GM12878 (cell line): Measurements from ENCODE around the gene PRX. TPM values are rescaled to one million over a fixed set of nuclear protein-coding genes. Genes with fewer than 3 reads are reported as not detected.
A peak's percentile ranks its signal among the peaks of the same experiment; 100 is the strongest.
"Not testable (repeated sequence)": the region's sequence is repeated elsewhere in the genome, so short reads cannot be mapped to it uniquely, and the experiment has no call there.

ENCODE experiments used
- ATAC-seq: fragments of 200-7000 bp; cut with Tn5 transposase; 3 replicates; pipeline ENCODE4 v1.9.1; 2020; ENCODE audit warnings: mild to moderate bottlenecking, moderate library complexity
- BruUV-seq: library from RNA; stranded (reverse); fragments of 400-500 nt; replicated peaks from 2 replicates; lab custom pipeline; 2021; lab: Mats Ljungman, UMichigan
- CTCF ChIA-PET: fragments of 300-600 bp; sonication (Branson Sonifier 250); formaldehyde crosslinking; extraction: SDS; loops from one replicate; lab custom pipeline; 2021; ENCODE audit warnings: inconsistent platforms; lab: Yijun Ruan, JAX
- POLR2A ChIA-PET: fragments of 350-600 bp; formaldehyde crosslinking; extraction: SDS; loops from one replicate; lab custom pipeline; 2021; ENCODE audit warnings: inconsistent platforms; lab: Charles Lee
- RAD21 ChIA-PET: fragments of 300-600 bp; sonication (Branson Sonifier 250); formaldehyde crosslinking; loops from one replicate; lab custom pipeline; 2023; ENCODE audit warnings: antibody characterized with exemption; ENCODE audit not compliant: unreplicated experiment; lab: Charles Lee
- SMC1A ChIA-PET: fragments of 300-600 bp; sonication (Branson Sonifier 250); formaldehyde crosslinking; loops from one replicate; lab custom pipeline; 2023; ENCODE audit not compliant: unreplicated experiment, uncharacterized antibody; lab: Charles Lee
- DNase-seq: peaks from one replicate; pipeline ENCODE4 v3.0.0-alpha.2; 2011; ENCODE audit warnings: low read depth, low spot score
- FAIRE-seq: peaks from 3 replicates; lab custom pipeline; 2011; peaks lifted over from hg19 to GRCh38; lab: Jason Lieb, UNC
- H2AFZ ChIP-seq: 2 replicates; pipeline ENCODE4 v1.6.0; 2011; ENCODE audit warnings: low read depth, low read length, control low read depth; ENCODE audit not compliant: control insufficient read depth
- H3K27ac ChIP-seq: 2 replicates; pipeline ENCODE4 v1.5.1; 2011; ENCODE audit warnings: control low read depth; ENCODE audit not compliant: control insufficient read depth, insufficient read depth
- H3K27me3 ChIP-seq, 2 experiments: replicated peaks in 1 of 2; 2 replicates each; pipeline versions ENCODE4 v1.6.0 to v1.6.1; 2011; ENCODE audit warnings: low read length in 1 of 2; ENCODE audit not compliant: control insufficient read depth in 2 of 2, insufficient read depth in 2 of 2
- H3K36me3 ChIP-seq, 2 experiments: 2 replicates each; pipeline ENCODE4 v1.5.1; 2011; ENCODE audit warnings: low read length in 1 of 2; ENCODE audit not compliant: control insufficient read depth in 2 of 2, insufficient read depth in 2 of 2
- H3K4me1 ChIP-seq: 2 replicates; pipeline ENCODE4 v1.6.1; 2011; ENCODE audit warnings: mild to moderate bottlenecking, low read length, moderate library complexity, mixed read lengths; ENCODE audit not compliant: control insufficient read depth, insufficient read depth
- H3K4me2 ChIP-seq: 2 replicates; pipeline ENCODE4 v1.6.0; 2011; ENCODE audit warnings: control low read depth; ENCODE audit not compliant: control insufficient read depth, insufficient read depth
- H3K4me3 ChIP-seq: fragments of 200-600 bp; sonication (generic); 2 replicates; pipeline ENCODE4 v1.5.1; 2016
- H3K79me2 ChIP-seq: 2 replicates; pipeline ENCODE4 v1.6.0; 2011; ENCODE audit warnings: low read length; ENCODE audit not compliant: control insufficient read depth, insufficient read depth
- H3K9ac ChIP-seq: 2 replicates; pipeline ENCODE4 v1.8.0; 2011; ENCODE audit warnings: low read length, control low read depth, mixed read lengths; ENCODE audit not compliant: control insufficient read depth, insufficient read depth
- H3K9me3 ChIP-seq: replicated peaks from 3 replicates; pipeline ENCODE4 v1.5.1; 2011; ENCODE audit warnings: mild to moderate bottlenecking, low read length; ENCODE audit not compliant: control insufficient read depth, insufficient read depth
- H4K20me1 ChIP-seq: 2 replicates; pipeline ENCODE4 v1.6.0; 2011; ENCODE audit not compliant: control insufficient read depth, insufficient read depth
- BCL11A ChIP-seq: IDR thresholded peaks from 2 replicates; pipeline ENCODE4 v1.6.1; 2011; ENCODE audit warnings: low read depth, low read length
- NR2F1 ChIP-seq: fragments of 450-650 bp; conservative IDR thresholded peaks from 2 replicates; pipeline ENCODE4 v1.6.1; 2017; ENCODE audit warnings: mild to moderate bottlenecking
- SP1 ChIP-seq: IDR thresholded peaks from one replicate; pipeline ENCODE4 v1.6.1; 2011; ENCODE audit warnings: low read depth, low read length
- ZNF687 ChIP-seq: fragments of 450-650 bp; IDR thresholded peaks from 2 replicates; pipeline ENCODE4 v1.6.1; 2017; ENCODE audit warnings: mild to moderate bottlenecking, moderate library complexity
- WGBS: methylation state at CpG from one replicate; pipeline ENCODE4 v1.1.6; 2016; ENCODE audit warnings: low lambda C conversion rate; ENCODE audit not compliant: insufficient replicate concordance, insufficient coverage; ENCODE audit errors: missing lambda C conversion rate; 5-methylcytosine and 5-hydroxymethylcytosine counted together
- in situ Hi-C: fragments of 300-500 bp; cut with MboI; formaldehyde crosslinking; loops from 9 replicates; pipeline ENCODE4 v1.14.3; 2018; ENCODE audit warnings: mixed read lengths
- intact Hi-C: fragments of 100-400 bp; cut with micrococcal nuclease; formaldehyde crosslinking; loops from one replicate; pipeline ENCODE4 v1.14.2; 2022; ENCODE audit not compliant: unreplicated experiment
- polyA plus RNA-seq, 11 experiments: library from polyadenylated mRNA; depleted of rRNA in 4 of 11; unstranded in 6 of 11; stranded (reverse) in 5 of 11; fragments of >200 nt; fragmentation: Nextera tagmentation in 4 of 11; fragmentation: Illumina TruSeq in 1 of 11; extraction: Ambion mirVana in 4 of 11; extraction: Trizol in 1 of 11; gene quantifications; 1 replicate in 1 of 11; 2 replicates in 10 of 11; pipeline versions ENCODE4 v1.2.1 to v1.2.3, GENCODE V29; 2011 to 2016; ENCODE audit warnings: inconsistent platforms in 2 of 11, missing spikeins in 2 of 11, low read depth in 1 of 11
- total RNA-seq, 4 experiments: library from RNA; depleted of rRNA in 3 of 4; stranded (reverse); fragments of >200 nt in 3 of 4; fragmentation: Illumina TruSeq in 1 of 4; extraction: Trizol in 1 of 4; gene quantifications; 2 replicates each; pipeline versions ENCODE4 v1.2.1 to v1.2.3, GENCODE V29; 2013 to 2021

Gene PRX
- total and polyA plus RNA-seq, 10 of the 15 experiments (the other 5 are each of a cell fraction or from before 2014, with no cell fraction given) = 0.02 to 1.4 (median 0.54) TPM; not detected in 1

DNA sequence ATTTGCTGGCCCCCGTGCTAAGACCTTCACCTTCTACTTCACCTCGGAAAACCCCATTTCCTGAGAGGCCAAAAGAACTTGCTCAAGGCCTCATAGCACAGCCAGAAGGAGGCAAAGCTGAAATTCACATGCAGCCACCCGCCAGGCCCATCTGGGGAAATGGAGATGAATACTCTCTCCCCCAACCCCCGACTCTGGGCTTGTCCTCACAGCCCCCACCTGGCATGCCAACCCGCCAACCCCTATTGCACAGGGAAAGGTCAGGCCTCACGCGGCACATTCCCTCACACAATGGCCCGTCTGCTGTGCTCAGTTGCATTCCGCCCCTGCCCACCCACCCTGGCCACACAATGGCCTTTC, 3.2 kb downstream of the PRX start:
- H3K4me2 ChIP-seq = peak overlapping the region; percentile 64
- no peaks in the 10 kb centered on the region for H4K20me1 ChIP-seq
- ATAC-seq (peak; percentile 69), FAIRE-seq (peak; percentile 92), DNase-seq (no peak)
- TF ChIP-seq SP1 (no peak), ZNF687 (0 out of 2 replicates have a peak, but pooled peaks have one; percentile 29), NR2F1 (peak; percentile 21; the same call in 1 of the 2 replicates), BCL11A (no peak)
- POLR2A ChIA-PET = interaction anchor here (0.6 to 2.6 kb wide), 3 partner anchors 11 to 124 kb away, joined by 6 to 8 read pairs (median 6); no protein-coding TSS in a partner anchor
- H3K27ac ChIP-seq = peak overlapping the region; percentile 78
- intact Hi-C loops (no loop called here), in situ Hi-C loops (no loop called here)
- H3K9ac ChIP-seq = 0 out of 2 replicates have a peak overlapping the region, but pooled peaks have one; percentile 7
- H3K4me1 ChIP-seq = peaks cover 34% of the 10 kb centered on the region
- H3K27me3 ChIP-seq = no peaks in the 10 kb centered on the region
- CTCF ChIA-PET = interaction anchor here (1.2 to 4.5 kb wide), 2 partner anchors 10 to 105 kb away, joined by 5 to 43 read pairs; no protein-coding TSS in a partner anchor
- SMC1A ChIA-PET = interaction anchor here (0.6 to 1.1 kb wide), 3 partner anchors 10 to 888 kb away, joined by 3 read pairs; no protein-coding TSS in a partner anchor
- no peaks in the 10 kb centered on the region for H3K36me3 ChIP-seq
- H2AFZ ChIP-seq = peak overlapping the region; percentile 94
- no TSS peak for BruUV-seq
- H3K9me3 ChIP-seq = no peaks in the 10 kb centered on the region
- H3K4me3 ChIP-seq = no peak overlapping the region
- H3K79me2 ChIP-seq = no peaks in the 10 kb centered on the region
- RAD21 ChIA-PET = interaction anchor here (3.2 kb wide), 1 partner anchor 11 kb away, joined by 12 read pairs; no protein-coding TSS in a partner anchor
- WGBS = 40% methylated on average over 9 of the region's 9 CpGs

DNA sequence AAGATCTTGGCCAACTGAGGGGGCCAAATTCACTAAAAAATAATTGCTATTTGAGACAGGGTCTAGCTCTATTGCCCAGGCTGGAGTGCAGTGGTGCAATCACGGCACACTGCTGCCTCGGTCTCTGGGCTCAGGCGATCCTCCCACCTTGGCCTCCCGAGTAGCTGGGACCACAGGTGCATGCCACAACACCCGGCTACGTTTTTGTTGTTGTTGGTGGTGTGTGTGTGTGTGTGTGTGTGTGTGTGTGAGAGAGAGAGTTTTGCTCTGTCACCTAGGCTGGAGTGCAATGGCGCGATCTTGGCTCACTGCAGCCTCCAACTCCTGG, 4.6 kb downstream of the PRX start:
- H3K4me3 ChIP-seq, H3K9ac ChIP-seq, H3K79me2 ChIP-seq, DNase-seq, ATAC-seq, H3K27me3 ChIP-seq, intact Hi-C loops, in situ Hi-C loops, H3K4me2 ChIP-seq, H3K36me3 ChIP-seq, H4K20me1 ChIP-seq, H3K27ac ChIP-seq, H3K9me3 ChIP-seq, BruUV-seq, FAIRE-seq: not testable (repeated sequence)
- ChIA-PET RAD21 (interaction anchor here (1.0 kb wide), 1 partner anchor 60 kb away, joined by 4 read pairs; the partner anchor contains the start of genes C19orf47 and PLD3), CTCF (interaction anchor here (0.6 to 4.5 kb wide), 4 partner anchors 12 to 227 kb away, joined by 3 to 43 read pairs (median 6); no protein-coding TSS in a partner anchor), POLR2A (interaction anchor here (0.9 to 2.1 kb wide), 3 partner anchors 10 to 18 kb away, joined by 3 to 6 read pairs (median 3); partner anchors contain the start of gene SERTAD1), SMC1A (interaction anchor here (0.6 to 1.0 kb wide), 2 partner anchors 12 kb away, joined by 3 to 4 read pairs; no protein-coding TSS in a partner anchor)
- WGBS = 89% methylated on average over 8 of the region's 8 CpGs
- Histone ChIP-seq H2AFZ (peak overlapping the region; percentile 47), H3K4me1 (peaks cover 34% of the 10 kb centered on the region)
